Esophagus squamous epithelium (tissue), 5 donors: ENCODE results near the gene RAD9A. TPM values are rescaled to one million over a fixed set of nuclear protein-coding genes. Genes with fewer than 3 reads are reported as not detected.

Experiments used
- DNase-seq: peaks from one replicate; lab custom pipeline; 2025; lab: John Stamatoyannopoulos, UW
- H3K27ac ChIP-seq, 4 donors: fragments of 200-600 bp; sonication (generic); one replicate each; pipeline ENCODE4 v1.5.1; 2016 to 2019; ENCODE audit warnings: mild to moderate bottlenecking in 1 of 4
- H3K27me3 ChIP-seq, 4 donors: fragments of 200-600 bp; sonication (generic); 1 replicate in 3 of 4; 2 replicates in 1 of 4; pipeline versions ENCODE4 v1.5.1 to v1.6.0; 2017 to 2021; ENCODE audit warnings: antibody characterized with exemption in 1 of 4
- H3K36me3 ChIP-seq, 3 donors: fragments of 200-600 bp; sonication (generic); one replicate each; pipeline ENCODE4 v1.5.1; 2016 to 2019
- H3K4me1 ChIP-seq, 3 donors: fragments of 200-600 bp; sonication (generic); one replicate each; pipeline ENCODE4 v1.5.1; 2017 to 2019
- H3K4me3 ChIP-seq, 4 donors: fragments of 200-600 bp; sonication (generic); 1 replicate in 3 of 4; 2 replicates in 1 of 4; pipeline ENCODE4 v1.5.1; 2016 to 2019; ENCODE audit warnings: mild to moderate bottlenecking in 2 of 4, moderate library complexity in 1 of 4
- H3K9me3 ChIP-seq, 3 donors: fragments of 200-600 bp; sonication (generic); one replicate each; pipeline ENCODE4 v1.5.1; 2016 to 2019
- POLR2A ChIP-seq, 4 donors: fragments of 450-650 bp; IDR thresholded peaks; one replicate each; pipeline ENCODE4 v1.6.1; 2017; ENCODE audit warnings: antibody characterized with exemption in 4 of 4, mild to moderate bottlenecking in 4 of 4, moderate library complexity in 3 of 4
- WGBS, 2 donors: methylation state at CpG; one replicate each; pipeline ENCODE4 v1.1.5; 2018; 5-methylcytosine and 5-hydroxymethylcytosine counted together
- intact Hi-C: fragments of 100-400 bp; cut with DNase I; formaldehyde crosslinking; loops from one replicate; pipeline ENCODE4 v1.15.0; 2022
- total RNA-seq, 4 donors: library from RNA; depleted of rRNA; stranded (reverse); fragments of >200 nt; gene quantifications; one replicate each; pipeline ENCODE4 v1.1.0, GENCODE V29; 2016
- TF ChIP-seq, protein P1 (sequence below), 6 experiments: fragments of 450-650 bp in 4 of 6; fragments of 200-600 bp in 2 of 6; sonication (generic) in 2 of 6; IDR thresholded peaks; one replicate each; pipeline ENCODE4 v1.5.1; 2016 to 2019; ENCODE audit warnings: antibody characterized with exemption in 6 of 6, mild to moderate bottlenecking in 4 of 6, moderate library complexity in 4 of 6
- donor health status: DM: yes; HTN: yes; CAD: no.

Gene RAD9A
- total RNA-seq, 4 donors from 2014 or later: 10.6 to 18.3 (median 12.7) TPM

GRCh38 chr11:67432655-67433349 lies 41.0 kb downstream of the RAD9A start:
- no peak for DNase-seq

DNA sequence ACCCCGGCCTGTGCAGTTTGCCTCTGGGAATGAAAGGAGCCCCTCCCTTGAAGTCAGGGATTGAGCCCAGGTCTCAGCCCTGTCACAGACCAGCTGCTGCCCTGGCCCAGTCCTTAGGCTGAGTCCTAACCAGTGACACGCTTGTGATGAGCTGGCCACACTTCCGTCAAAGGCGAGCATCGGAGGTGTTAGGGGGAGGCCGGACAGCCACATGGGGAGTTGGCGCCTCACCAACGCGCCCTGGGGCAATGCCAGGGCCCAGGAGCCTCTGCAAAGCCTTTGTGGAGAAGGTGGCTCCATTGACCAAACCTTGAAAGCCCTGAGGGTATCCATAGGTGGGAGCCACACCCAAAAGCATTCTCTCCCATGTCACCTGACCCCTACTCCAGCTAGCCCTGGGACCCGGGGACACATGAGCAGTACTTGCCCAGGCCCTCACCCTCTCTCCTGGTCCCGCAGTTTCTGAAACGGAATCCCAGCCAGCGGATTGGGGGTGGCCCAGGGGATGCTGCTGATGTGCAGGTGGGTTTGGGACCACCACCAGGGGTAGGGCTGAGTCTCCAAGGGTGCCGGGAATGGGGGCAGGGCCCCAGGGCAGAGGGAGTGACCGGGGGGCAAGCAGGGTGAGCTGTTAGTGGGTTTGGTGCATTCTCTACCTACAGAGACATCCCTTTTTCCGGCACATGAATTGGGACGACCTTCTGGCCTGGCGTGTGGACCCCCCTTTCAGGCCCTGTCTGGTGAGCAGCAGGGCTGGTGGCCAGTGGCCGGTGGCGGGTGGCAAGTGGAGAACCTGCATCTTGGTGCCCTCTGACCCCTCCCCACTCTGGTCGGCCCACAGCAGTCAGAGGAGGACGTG lies 42.0 kb downstream of the RAD9A start:
- H3K27me3 ChIP-seq: no peaks in the 10 kb centered on the region
- 75 to 100% methylated on average over 5 to 6 of the region's 22 CpGs for WGBS, 2 donors
- peaks cover 36 to 85% (median 39%) of the 10 kb centered on the region in 3 donors for H3K4me1 ChIP-seq
- no peak overlapping the region for H3K4me3 ChIP-seq
- no peaks in the 10 kb centered on the region for H3K9me3 ChIP-seq
- TF ChIP-seq, protein P1, sequence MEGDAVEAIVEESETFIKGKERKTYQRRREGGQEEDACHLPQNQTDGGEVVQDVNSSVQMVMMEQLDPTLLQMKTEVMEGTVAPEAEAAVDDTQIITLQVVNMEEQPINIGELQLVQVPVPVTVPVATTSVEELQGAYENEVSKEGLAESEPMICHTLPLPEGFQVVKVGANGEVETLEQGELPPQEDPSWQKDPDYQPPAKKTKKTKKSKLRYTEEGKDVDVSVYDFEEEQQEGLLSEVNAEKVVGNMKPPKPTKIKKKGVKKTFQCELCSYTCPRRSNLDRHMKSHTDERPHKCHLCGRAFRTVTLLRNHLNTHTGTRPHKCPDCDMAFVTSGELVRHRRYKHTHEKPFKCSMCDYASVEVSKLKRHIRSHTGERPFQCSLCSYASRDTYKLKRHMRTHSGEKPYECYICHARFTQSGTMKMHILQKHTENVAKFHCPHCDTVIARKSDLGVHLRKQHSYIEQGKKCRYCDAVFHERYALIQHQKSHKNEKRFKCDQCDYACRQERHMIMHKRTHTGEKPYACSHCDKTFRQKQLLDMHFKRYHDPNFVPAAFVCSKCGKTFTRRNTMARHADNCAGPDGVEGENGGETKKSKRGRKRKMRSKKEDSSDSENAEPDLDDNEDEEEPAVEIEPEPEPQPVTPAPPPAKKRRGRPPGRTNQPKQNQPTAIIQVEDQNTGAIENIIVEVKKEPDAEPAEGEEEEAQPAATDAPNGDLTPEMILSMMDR (IDR thresholded peaks at IDR 0.05): no peak
- no peak for TF ChIP-seq POLR2A (IDR thresholded peaks at IDR 0.05)
- H3K36me3 ChIP-seq: peaks cover 44 to 90% (median 51%) of the 10 kb centered on the region in 3 donors
- intact Hi-C loops: no loop called here
- peak overlapping the region in 2 of 4 donors; percentile 40 to 79 for H3K27ac ChIP-seq
- no peak for DNase-seq

More at GRCh38 chr11:67432655-67433349, 41.0 kb downstream of the RAD9A start:
- Histone ChIP-seq H3K4me1 (peaks cover 37 to 85% (median 39%) of the 10 kb centered on the region in 3 donors), H3K9me3 (no peaks in the 10 kb centered on the region), H3K27ac (peak overlapping the region in 1 of 4 donors; percentile 29), H3K4me3 (no peak overlapping the region), H3K27me3 (no peaks in the 10 kb centered on the region), H3K36me3 (peaks cover 37 to 80% (median 46%) of the 10 kb centered on the region in 3 donors)
- WGBS, 2 donors: 73 to 82% methylated on average over 8 to 9 of the region's 22 CpGs
- no peak for TF ChIP-seq POLR2A (IDR thresholded peaks at IDR 0.05)
- TF ChIP-seq, protein P1 (IDR thresholded peaks at IDR 0.05): no peak
- intact Hi-C loops: no loop called here

DNA sequence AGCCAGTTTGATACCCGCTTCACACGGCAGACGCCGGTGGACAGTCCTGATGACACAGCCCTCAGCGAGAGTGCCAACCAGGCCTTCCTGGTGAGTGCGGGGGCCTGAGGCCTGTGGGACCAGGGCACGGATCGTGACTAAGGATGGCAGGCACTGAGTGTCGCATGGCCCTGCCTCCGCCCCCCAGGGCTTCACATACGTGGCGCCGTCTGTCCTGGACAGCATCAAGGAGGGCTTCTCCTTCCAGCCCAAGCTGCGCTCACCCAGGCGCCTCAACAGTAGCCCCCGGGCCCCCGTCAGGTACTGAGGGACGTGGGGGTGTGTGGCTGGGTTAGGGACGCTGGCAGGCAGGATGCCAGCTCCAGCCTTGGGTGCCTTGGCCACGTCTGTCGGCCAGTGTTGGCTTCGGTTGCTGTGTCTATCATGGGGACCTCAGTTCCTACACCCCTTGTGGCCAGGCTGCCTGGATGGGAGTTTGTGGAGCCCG lies 42.7 kb downstream of the RAD9A start:
- intact Hi-C loops: no loop called here
- Histone ChIP-seq H3K36me3 (peaks cover 44 to 97% (median 51%) of the 10 kb centered on the region in 3 donors), H3K27ac (peak overlapping the region in 3 of 4 donors; percentile 40 to 79 (median 71)), H3K4me1 (peaks cover 33 to 85% (median 39%) of the 10 kb centered on the region in 3 donors), H3K4me3 (no peak overlapping the region), H3K27me3 (no peaks in the 10 kb centered on the region), H3K9me3 (no peaks in the 10 kb centered on the region)
- no peak for DNase-seq
- TF ChIP-seq, protein P1 (IDR thresholded peaks at IDR 0.05): no peak
- TF ChIP-seq POLR2A (IDR thresholded peaks at IDR 0.05): no peak
- WGBS, 2 donors: 67 to 82% methylated on average over 9 to 10 of the region's 23 CpGs

DNA sequence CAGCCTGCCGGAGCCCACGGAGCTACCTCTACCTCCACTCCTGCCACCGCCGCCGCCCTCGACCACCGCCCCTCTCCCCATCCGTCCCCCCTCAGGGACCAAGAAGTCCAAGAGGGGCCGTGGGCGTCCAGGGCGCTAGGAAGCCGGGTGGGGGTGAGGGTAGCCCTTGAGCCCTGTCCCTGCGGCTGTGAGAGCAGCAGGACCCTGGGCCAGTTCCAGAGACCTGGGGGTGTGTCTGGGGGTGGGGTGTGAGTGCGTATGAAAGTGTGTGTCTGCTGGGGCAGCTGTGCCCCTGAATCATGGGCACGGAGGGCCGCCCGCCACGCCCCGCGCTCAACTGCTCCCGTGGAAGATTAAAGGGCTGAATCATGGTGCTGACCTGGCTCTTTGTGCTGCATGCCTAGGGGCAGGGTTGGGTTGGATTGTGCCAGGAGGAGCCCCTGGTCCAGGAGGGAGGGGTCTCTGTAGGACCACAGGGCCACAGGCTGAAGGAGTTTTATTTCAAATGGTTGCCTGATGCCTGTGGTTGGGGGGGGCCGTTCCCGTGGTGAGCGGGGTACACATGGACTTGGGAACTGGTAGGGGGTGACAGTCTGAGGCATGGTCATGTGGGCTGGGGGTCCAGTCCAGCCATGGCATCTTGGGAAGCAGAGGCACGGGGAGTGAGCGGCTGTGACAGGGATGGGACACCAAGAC lies 43.4 kb downstream of the RAD9A start:
- H3K4me3 ChIP-seq: peak overlapping the region in 2 of 4 donors; percentile 41 to 58
- intact Hi-C loops: no loop called here
- no peak for DNase-seq
- no peaks in the 10 kb centered on the region for H3K27me3 ChIP-seq
- H3K4me1 ChIP-seq: peaks cover 33 to 85% (median 41%) of the 10 kb centered on the region in 3 donors
- 67 to 71% methylated on average over 4 to 8 of the region's 26 CpGs for WGBS, 2 donors
- peaks cover 44 to 98% (median 51%) of the 10 kb centered on the region in 3 donors for H3K36me3 ChIP-seq
- no peaks in the 10 kb centered on the region for H3K9me3 ChIP-seq
- TF ChIP-seq POLR2A (IDR thresholded peaks at IDR 0.05): no peak
- TF ChIP-seq, protein P1 (IDR thresholded peaks at IDR 0.05): no peak
- H3K27ac ChIP-seq: peak overlapping the region; percentile 40 to 84 (median 75)
